Gastroesophageal sphincter (tissue), 4 donors: Measurements from ENCODE around the gene NT5C1B. TPM values are rescaled to one million over a fixed set of nuclear protein-coding genes. Genes with fewer than 3 reads are reported as not detected.

ENCODE experiments used
- ATAC-seq: fragments of 150-250 bp; one replicate; pipeline ENCODE4 v1.9.1; 2016; ENCODE audit warnings: mild to moderate bottlenecking, moderate library complexity
- H3K27ac ChIP-seq, 4 donors: fragments of 200-600 bp; sonication (generic) in 3 of 4; 1 replicate in 3 of 4; 2 replicates in 1 of 4; pipeline ENCODE4 v1.5.1; 2016 to 2019
- H3K27me3 ChIP-seq: fragments of 200-600 bp; sonication (generic); one replicate; pipeline ENCODE4 v1.5.1; 2019
- H3K36me3 ChIP-seq, 2 donors: fragments of 200-600 bp; sonication (generic); one replicate each; pipeline ENCODE4 v1.5.1; 2019; ENCODE audit warnings: control low read depth in 1 of 2
- H3K4me1 ChIP-seq, 3 donors: fragments of 200-600 bp; sonication (generic); 1 replicate in 2 of 3; 2 replicates in 1 of 3; pipeline ENCODE4 v1.5.1; 2016 to 2019; ENCODE audit warnings: control low read depth in 2 of 3
- H3K4me3 ChIP-seq, 2 donors: fragments of 200-600 bp; sonication (generic); one replicate each; pipeline ENCODE4 v1.5.1; 2019; ENCODE audit warnings: mild to moderate bottlenecking in 1 of 2, moderate library complexity in 1 of 2
- H3K9me3 ChIP-seq, 3 donors: fragments of 200-600 bp; sonication (generic); one replicate each; pipeline ENCODE4 v1.5.1; 2017 to 2019; ENCODE audit warnings: control low read depth in 2 of 3
- EP300 ChIP-seq: sonication (generic); formaldehyde crosslinking; IDR thresholded peaks from one replicate; pipeline ENCODE4 v1.6.1; 2017; ENCODE audit warnings: antibody characterized with exemption, mild to moderate bottlenecking
- POLR2A ChIP-seq, 2 donors: fragments of 450-650 bp; IDR thresholded peaks; one replicate each; pipeline ENCODE4 v1.6.1; 2017; ENCODE audit warnings: antibody characterized with exemption in 2 of 2, mild to moderate bottlenecking in 2 of 2, moderate library complexity in 1 of 2
- POLR2AphosphoS5 ChIP-seq: sonication (generic); formaldehyde crosslinking; IDR thresholded peaks from one replicate; pipeline ENCODE4 v1.6.1; 2017; ENCODE audit warnings: antibody characterized with exemption
- WGBS, 2 donors: methylation state at CpG; one replicate each; pipeline ENCODE4 v1.1.5; 2018; ENCODE audit warnings: low coverage in 1 of 2; 5-methylcytosine and 5-hydroxymethylcytosine counted together
- total RNA-seq, 4 donors: library from RNA; depleted of rRNA; stranded (reverse); fragments of >200 nt; gene quantifications; one replicate each; pipeline ENCODE4 v1.1.0, GENCODE V29; 2016
- TF ChIP-seq, protein P1 (sequence below), 4 experiments: fragments of 200-600 bp in 2 of 4; fragments of 450-650 bp in 2 of 4; sonication (generic) in 1 of 4; IDR thresholded peaks; one replicate each; pipeline ENCODE4 v1.5.1; 2017 to 2019; ENCODE audit warnings: antibody characterized with exemption in 4 of 4, mild to moderate bottlenecking in 2 of 4, moderate library complexity in 2 of 4

NT5C1B gene
- total RNA-seq, 4 donors from 2014 or later, result 0.39 TPM; not detected in 3

DNA sequence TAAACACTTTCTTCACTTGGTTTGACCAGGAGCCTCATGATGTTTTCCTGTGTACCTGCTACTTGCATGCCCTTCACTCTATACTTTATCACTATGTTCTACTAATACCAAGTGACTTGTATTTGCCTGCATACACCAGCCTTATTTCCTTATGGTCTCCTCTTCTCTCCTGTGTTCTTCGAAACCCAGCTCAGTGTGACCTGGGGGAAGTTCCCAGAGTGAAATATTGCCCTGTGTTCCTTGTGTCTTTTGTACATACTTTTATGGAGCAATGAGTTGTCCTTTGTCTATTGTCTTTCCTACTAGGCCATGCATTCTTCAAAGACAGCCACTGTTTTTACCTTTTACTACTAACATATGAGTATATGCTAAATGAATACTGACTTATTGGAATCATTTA, 567 bp downstream of the NT5C1B start:
- WGBS, 2 donors, result 93 to 100% methylated on average over 1 of the region's 1 CpG
- H3K27me3 ChIP-seq, result no peaks in the 10 kb centered on the region
- no peaks in the 10 kb centered on the region for H3K9me3 ChIP-seq
- no peaks in the 10 kb centered on the region for H3K4me1 ChIP-seq
- no peak overlapping the region for H3K4me3 ChIP-seq
- TF ChIP-seq POLR2AphosphoS5, result no peak
- TF ChIP-seq EP300, result no peak
- TF ChIP-seq POLR2A (IDR thresholded peaks at IDR 0.05), result no peak
- TF ChIP-seq, protein P1, sequence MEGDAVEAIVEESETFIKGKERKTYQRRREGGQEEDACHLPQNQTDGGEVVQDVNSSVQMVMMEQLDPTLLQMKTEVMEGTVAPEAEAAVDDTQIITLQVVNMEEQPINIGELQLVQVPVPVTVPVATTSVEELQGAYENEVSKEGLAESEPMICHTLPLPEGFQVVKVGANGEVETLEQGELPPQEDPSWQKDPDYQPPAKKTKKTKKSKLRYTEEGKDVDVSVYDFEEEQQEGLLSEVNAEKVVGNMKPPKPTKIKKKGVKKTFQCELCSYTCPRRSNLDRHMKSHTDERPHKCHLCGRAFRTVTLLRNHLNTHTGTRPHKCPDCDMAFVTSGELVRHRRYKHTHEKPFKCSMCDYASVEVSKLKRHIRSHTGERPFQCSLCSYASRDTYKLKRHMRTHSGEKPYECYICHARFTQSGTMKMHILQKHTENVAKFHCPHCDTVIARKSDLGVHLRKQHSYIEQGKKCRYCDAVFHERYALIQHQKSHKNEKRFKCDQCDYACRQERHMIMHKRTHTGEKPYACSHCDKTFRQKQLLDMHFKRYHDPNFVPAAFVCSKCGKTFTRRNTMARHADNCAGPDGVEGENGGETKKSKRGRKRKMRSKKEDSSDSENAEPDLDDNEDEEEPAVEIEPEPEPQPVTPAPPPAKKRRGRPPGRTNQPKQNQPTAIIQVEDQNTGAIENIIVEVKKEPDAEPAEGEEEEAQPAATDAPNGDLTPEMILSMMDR (IDR thresholded peaks at IDR 0.05), result no peak
- ATAC-seq, result no peak
- H3K36me3 ChIP-seq, result no peaks in the 10 kb centered on the region
- H3K27ac ChIP-seq, result no peak overlapping the region

DNA sequence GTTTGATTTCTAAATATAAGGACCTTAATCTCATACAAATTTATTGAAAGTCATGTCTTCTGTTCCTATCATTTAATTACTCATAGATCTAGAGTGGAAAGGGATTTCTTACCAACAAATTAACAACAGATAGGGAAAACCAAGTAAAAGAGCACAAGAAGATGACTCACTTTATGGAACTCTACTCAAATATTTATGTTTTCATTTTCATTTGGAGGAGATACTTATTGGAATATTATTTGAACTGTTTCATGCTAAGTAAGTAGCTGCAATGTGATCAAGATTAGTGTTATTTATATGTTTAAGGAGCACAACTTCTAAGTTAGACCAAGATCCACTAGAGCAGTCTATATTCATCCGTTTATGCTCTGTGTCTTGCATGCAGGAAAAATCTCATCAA, 1.3 kb downstream of the NT5C1B start:
- no peaks in the 10 kb centered on the region for H3K4me1 ChIP-seq
- no peak overlapping the region for H3K4me3 ChIP-seq
- no peak overlapping the region for H3K27ac ChIP-seq
- no peaks in the 10 kb centered on the region for H3K36me3 ChIP-seq
- ATAC-seq, result no peak
- WGBS, 2 donors, result 78 to 92% methylated on average over 1 of the region's 1 CpG
- H3K27me3 ChIP-seq, result no peaks in the 10 kb centered on the region
- TF ChIP-seq POLR2A (IDR thresholded peaks at IDR 0.05) (no peak), EP300 (no peak), POLR2AphosphoS5 (no peak)
- TF ChIP-seq, protein P1 (IDR thresholded peaks at IDR 0.05), result no peak
- H3K9me3 ChIP-seq, result no peaks in the 10 kb centered on the region

DNA sequence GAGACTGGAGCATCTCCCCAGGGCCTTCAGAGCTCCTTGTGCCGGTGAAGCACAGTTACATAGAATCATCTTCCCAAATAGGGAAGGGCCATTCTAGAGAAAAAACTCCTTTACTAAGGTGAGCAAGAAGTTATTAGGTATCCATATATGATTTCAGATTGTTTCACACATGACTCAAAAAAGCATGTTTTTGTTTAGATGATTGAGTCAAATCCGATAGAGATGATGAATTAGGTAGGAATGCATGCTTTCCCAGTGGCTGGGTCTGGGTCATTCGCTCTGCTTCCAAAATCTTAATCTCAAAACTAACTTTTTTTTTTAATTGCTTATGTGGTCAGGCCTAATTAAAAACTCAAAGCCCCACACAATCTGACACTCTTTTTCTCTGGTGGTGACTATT, 3.8 kb downstream of the NT5C1B start:
- 71 to 95% methylated on average over 2 of the region's 3 CpGs for WGBS, 2 donors
- Histone ChIP-seq H3K36me3 (no peaks in the 10 kb centered on the region), H3K27me3 (no peaks in the 10 kb centered on the region), H3K4me1 (no peaks in the 10 kb centered on the region), H3K27ac (no peak overlapping the region), H3K9me3 (no peaks in the 10 kb centered on the region), H3K4me3 (no peak overlapping the region)
- ATAC-seq, result no peak
- TF ChIP-seq EP300 (no peak), POLR2A (IDR thresholded peaks at IDR 0.05) (no peak)
- TF ChIP-seq, protein P1 (IDR thresholded peaks at IDR 0.05), result no peak

DNA sequence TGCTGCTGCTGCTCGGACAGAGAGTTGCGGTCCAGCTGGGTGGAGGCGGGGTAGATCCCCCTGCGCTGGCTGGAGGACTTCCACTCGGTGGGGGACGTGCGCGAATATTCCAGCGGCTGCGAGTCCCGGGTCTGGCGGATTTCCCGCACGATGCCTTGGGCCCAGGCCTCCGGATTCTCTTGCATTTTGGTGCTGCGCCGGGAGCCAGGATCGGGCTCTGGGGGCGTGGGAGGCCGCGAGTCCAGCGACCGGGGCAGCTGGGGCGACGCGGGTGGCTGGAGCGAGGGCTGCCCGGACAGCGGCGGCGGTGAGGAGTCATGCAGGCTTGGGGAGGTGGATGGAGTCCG, 4.8 kb downstream of the NT5C1B start:
- H3K27ac ChIP-seq, result no peak overlapping the region
- ATAC-seq, result no peak
- H3K9me3 ChIP-seq, result peaks cover 0 to 1% (median 0%) of the 10 kb centered on the region in 3 donors
- H3K4me1 ChIP-seq, result no peaks in the 10 kb centered on the region
- H3K36me3 ChIP-seq, result no peaks in the 10 kb centered on the region
- no peak for TF ChIP-seq POLR2A (IDR thresholded peaks at IDR 0.05)
- no peak for TF ChIP-seq EP300
- no peak for TF ChIP-seq POLR2AphosphoS5
- TF ChIP-seq, protein P1 (IDR thresholded peaks at IDR 0.05), result no peak
- no peak overlapping the region for H3K4me3 ChIP-seq
- no peaks in the 10 kb centered on the region for H3K27me3 ChIP-seq
- WGBS, 2 donors, result 70 to 90% methylated on average over 2 to 5 of the region's 32 CpGs

DNA sequence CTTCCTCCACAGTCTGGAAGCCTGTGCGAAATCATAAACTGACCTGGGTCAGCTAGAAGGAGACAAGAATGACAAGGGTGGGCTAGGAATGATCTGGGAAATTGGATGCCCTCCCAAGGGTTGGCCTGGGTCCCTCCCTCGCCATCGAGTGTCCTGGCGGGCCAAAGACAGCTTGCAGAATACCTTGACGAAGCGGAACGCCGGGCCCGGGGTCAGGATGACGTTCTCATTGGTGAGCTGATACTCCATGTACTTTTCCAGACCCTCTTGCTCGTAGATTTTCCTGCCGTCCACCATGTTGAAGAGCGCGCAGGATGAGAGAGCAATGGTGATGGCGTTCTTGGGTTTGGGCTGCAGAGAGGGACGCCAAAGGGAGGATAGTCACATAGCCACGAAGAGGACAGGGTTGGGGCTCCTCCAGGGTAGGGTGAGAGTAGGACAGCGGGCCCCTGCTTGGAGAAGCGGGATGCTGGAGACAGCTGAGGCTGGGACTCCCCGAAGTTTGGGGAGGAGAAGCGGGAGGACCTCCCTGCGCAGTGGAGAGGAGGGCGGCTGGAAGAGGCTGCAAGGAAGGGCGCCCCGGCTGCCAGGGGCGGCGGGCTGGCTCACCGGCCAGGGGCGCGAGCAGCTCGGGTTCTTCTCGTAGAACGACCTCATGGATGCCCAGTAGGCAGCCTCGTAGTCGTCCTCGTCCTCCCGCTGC, 5.3 kb downstream of the NT5C1B start:
- TF ChIP-seq EP300, result no peak
- TF ChIP-seq POLR2A (IDR thresholded peaks at IDR 0.05), result no peak
- TF ChIP-seq, protein P1 (IDR thresholded peaks at IDR 0.05), result no peak
- TF ChIP-seq POLR2AphosphoS5, result no peak
- 93% methylated on average over 34 of the region's 37 CpGs; no CpG with 5 or more reads in 1 of the 2 donors for whole genome bisulfite sequencing, 2 donors
- Histone ChIP-seq H3K4me3 (no peak overlapping the region), H3K27ac (no peak overlapping the region), H3K4me1 (no peaks in the 10 kb centered on the region), H3K27me3 (no peaks in the 10 kb centered on the region), H3K9me3 (peaks cover 0 to 6% (median 0%) of the 10 kb centered on the region in 3 donors), H3K36me3 (no peaks in the 10 kb centered on the region)
- ATAC-seq, result no peak
